GM12872 (cell line): Measurements from ENCODE around the gene CEP85L.

Experiments
- CTCF ChIP-seq: IDR thresholded peaks from 3 replicates; pipeline ENCODE4 v1.5.1; 2011; ENCODE audit warnings: low read depth, mild to moderate bottlenecking, low read length, moderate library complexity; ENCODE audit not compliant: insufficient read depth

Gene CEP85L

DNA sequence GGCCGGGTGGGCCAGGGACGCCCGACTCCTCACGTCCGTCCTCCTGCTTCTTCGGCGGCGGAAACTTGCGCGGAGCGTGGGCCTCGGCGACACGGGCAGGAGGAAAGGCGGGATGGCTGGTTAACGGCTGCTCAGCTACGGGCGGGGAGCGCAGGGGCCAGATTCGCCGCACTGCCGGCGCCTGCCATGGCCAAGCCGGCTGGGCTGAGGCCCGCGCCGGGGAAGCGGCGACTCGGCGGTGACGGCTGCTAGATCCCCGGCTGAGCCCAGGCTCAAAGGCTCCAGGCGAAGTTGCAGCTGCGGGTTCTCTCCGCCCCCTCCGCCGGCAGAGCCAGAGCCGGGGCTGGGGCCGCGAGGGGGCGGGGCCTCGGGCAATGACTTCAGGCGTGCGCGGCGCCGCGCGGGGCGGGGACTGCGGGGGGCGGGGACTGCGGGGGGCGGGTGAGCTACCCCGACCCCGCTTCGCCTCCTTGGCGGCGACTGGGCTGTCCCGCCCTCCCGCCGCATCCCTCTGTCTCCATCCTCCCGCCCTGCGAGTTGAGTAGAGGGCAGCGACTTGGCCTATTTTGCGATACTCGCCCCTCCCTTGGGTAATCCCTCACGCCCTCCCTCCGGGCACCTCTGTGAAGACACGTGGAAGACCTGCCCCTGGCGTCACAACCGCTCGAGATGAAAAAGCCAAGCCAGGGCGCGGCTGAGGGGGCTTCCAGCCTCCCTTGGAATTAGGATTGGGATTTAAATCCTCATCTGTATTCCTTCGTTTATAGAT is at the start of gene CEP85L:
Gene CEP85L, minus strand, starts transcription at position 310 of the 769 bp plus-strand sequence. CDS start 322 bp downstream, outside the sequence.
- TF ChIP-seq CTCF, result no peak

GRCh38 chr6:118700531-118700930 is 49.1 kb upstream of the CEP85L start:
- no peak for TF ChIP-seq CTCF

- TF ChIP-seq CTCF, result no peak
Observed at GRCh38 chr6:118697554-118697953, 46.2 kb upstream of the CEP85L start.

DNA sequence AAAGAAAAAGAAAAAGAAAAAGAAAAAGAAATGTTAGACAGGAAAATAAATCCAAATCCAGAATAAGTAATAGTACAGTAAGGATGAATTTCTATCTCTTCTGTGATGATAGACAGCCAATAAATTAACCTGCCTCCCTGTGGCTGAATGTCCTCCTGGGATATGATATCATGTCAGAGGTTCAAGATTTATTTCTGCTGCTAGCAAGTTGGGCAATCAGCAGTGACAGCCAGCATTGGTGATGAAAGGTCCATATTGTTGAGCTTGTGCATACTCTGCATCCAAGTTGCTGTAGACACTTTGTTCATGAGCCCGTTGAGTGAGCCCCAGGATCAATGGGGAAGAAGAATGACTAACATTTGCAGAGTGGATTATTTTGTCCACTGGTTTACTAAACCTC is 44.9 kb upstream of the CEP85L start:
- no peak for TF ChIP-seq CTCF

DNA sequence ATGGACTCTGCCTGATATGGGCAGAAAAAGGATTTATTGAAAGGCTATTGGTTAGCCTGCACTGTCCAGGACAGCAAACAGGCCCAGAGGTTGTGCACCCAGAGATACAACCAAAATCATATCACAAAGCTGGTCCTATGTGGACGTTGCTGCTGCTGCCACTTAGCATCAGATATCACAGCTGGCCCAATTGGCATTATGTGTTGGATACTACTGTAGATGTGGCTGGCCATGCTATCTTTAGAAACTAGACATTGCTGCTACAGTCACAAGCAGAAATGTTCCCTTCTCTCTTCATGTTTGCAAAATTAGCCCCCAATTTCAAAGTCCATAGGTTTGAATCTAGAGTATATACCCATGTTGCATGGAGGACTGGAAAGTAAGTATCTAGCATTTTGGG is 42.2 kb upstream of the CEP85L start:
- TF ChIP-seq CTCF, result no peak

GRCh38 chr6:118685823-118686449 is 34.5 kb upstream of the CEP85L start:
- no peak for TF ChIP-seq CTCF

DNA sequence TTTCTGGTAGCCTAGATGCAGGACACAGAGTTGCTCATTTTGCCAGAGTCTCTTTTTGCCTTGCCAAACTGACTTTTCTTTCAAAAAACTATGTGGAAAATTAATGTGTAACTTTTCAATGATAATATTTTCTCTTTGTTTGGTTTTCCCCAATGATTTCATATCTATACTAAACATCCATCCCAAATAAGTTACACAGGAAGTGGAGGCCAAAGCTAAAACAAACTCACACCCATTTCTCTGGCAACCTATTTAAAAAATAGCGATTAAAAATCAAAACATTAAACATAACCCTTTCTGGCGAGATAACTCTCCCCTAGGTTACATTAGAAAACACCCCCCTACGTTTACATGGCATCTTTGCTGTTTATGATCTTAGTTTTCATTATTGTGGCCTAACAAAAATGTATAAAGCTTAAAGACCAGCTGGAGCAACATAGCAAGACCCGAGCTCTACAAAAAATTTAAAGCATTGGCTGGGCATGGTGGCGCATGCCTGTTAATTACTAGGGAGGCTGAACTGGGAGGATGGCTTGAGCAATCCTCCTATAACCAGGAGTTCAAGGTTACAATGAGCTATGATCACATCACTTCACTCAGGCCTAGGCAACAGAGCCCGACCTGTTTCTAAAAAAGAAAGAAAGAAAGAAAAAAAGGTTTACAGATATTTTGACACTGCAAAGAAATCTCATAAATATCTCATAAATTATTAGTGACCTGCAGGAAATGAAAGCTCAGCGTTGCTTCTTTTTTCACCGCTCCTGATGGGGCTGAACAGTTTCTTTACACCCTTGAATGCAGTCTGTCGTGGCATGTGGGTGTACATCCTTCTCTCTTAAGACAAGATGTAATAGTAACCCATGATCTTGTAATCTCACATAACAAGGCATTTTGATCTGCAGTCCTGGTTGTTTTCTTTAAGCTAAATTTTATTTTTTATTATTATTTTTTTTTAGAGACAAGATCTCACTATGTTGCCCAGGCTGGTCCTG is 32.8 kb upstream of the CEP85L start:
- TF ChIP-seq CTCF, result no peak
